ENCODE results near the gene AGXT2. TPM values are rescaled to one million over a fixed set of nuclear protein-coding genes. Genes with fewer than 3 reads are reported as not detected.

AGXT2 gene
- total RNA-seq, 1 experiment from 2014 or later, result not detected

GRCh38 chr5:34996261-34996660 is 51.5 kb downstream of the AGXT2 start:
- Histone ChIP-seq H3K4me2 (ENCODE audit: insufficient read depth, insufficient read length, low read length) (no peak overlapping the region), H3T11ph (ENCODE audit: low read length) (no peak overlapping the region), H3K9me3 (ENCODE audit: control insufficient read depth, low read depth, low read length) (no peaks in the 10 kb centered on the region), H2AFZ (ENCODE audit: low read length) (no peak overlapping the region), H4K91ac (ENCODE audit: insufficient read length, low read depth, low read length) (no peak overlapping the region), H3K27me3 (ENCODE audit: insufficient read depth, low read length) (no peaks in the 10 kb centered on the region), H4K5ac (ENCODE audit: insufficient read length, low read depth, low read length) (no peak overlapping the region), H3K56ac (ENCODE audit: insufficient read length, low read depth, low read length) (no peak overlapping the region), H3K23me2 (ENCODE audit: insufficient read length, low read depth, low read length, poor library complexity, severe bottlenecking) (no peaks in the 10 kb centered on the region), H3K27ac (ENCODE audit: insufficient read length, low read depth, low read length) (no peak overlapping the region), H2BK120ac (ENCODE audit: low read depth, low read length, poor library complexity, severe bottlenecking) (no peak overlapping the region), H3K14ac (ENCODE audit: insufficient read depth, low read length) (no peak overlapping the region), H3K79me1 (ENCODE audit: insufficient read depth, low read depth, low read length, poor library complexity, severe bottlenecking) (no peaks in the 10 kb centered on the region), H2BK15ac (ENCODE audit: low read depth, low read length) (no peak overlapping the region), H3K18ac (ENCODE audit: insufficient read length, low read depth, low read length) (no peak overlapping the region), H2BK12ac (ENCODE audit: insufficient read length, low read depth, low read length) (no peak overlapping the region), H2BK20ac (ENCODE audit: low read depth, low read length, poor library complexity, severe bottlenecking) (no peak overlapping the region), H2BK5ac (ENCODE audit: insufficient read length, low read length) (no peak overlapping the region), H3K23ac (ENCODE audit: insufficient read length, low read depth, low read length) (no peak overlapping the region), H3K4me1 (ENCODE audit: insufficient read depth, low read length) (no peaks in the 10 kb centered on the region), H4K20me1 (ENCODE audit: control insufficient read depth, insufficient read depth, insufficient read length) (no peaks in the 10 kb centered on the region), H4K8ac (replicated peaks; ENCODE audit: insufficient read length, low read depth, low read length) (no peak overlapping the region), H2AK5ac (ENCODE audit: insufficient read length, low read length) (no peak overlapping the region), H3K9ac (ENCODE audit: extremely low read depth, insufficient read length, low read length) (no peak overlapping the region), H3K79me2 (ENCODE audit: insufficient read depth, low read length) (no peaks in the 10 kb centered on the region), H3K4ac (ENCODE audit: low read depth, low read length) (no peak overlapping the region)
- peaks cover 0 to 3% of the 10 kb centered on the region in 2 experiments; a peak in 2 of 5 replicates for H3K9me3 Mint-ChIP-seq
- no peak for TF ChIP-seq CTCF (conservative IDR thresholded peaks at IDR 0.05)
- no CpG with 5 or more reads among the region's 2 CpGs for WGBS (ENCODE audit: extremely low coverage, insufficient read length, low lambda C conversion rate)
- DNase-seq, result no peak
- peaks cover 1% of the 10 kb centered on the region; the same call in 1 of the 2 replicates for H3K27me3 Mint-ChIP-seq (ENCODE audit: low read depth)
- H3K4me3 Mint-ChIP-seq, result no peak overlapping the region
- H3K36me3 Mint-ChIP-seq (ENCODE audit: insufficient read depth in 1 of 3, low read depth in 3 of 3), result peaks cover 0 to 7% (median 0%) of the 10 kb centered on the region in 3 experiments; a peak in 1 of 7 replicates
- no peaks in the 10 kb centered on the region; a peak in 1 of 4 replicates for H3K4me1 Mint-ChIP-seq
- no peak overlapping the region for H3K27ac Mint-ChIP-seq

All from H9 (cell line).